GM21447 (cell line): Measurements from ENCODE around the gene C1orf232.

Source experiments
- ATAC-seq: cut with Tn5 transposase; IDR thresholded peaks from one replicate; pipeline ENCODE4 v1.9.1; 2021; ENCODE audit not compliant: unreplicated experiment

The C1orf232 gene

DNA sequence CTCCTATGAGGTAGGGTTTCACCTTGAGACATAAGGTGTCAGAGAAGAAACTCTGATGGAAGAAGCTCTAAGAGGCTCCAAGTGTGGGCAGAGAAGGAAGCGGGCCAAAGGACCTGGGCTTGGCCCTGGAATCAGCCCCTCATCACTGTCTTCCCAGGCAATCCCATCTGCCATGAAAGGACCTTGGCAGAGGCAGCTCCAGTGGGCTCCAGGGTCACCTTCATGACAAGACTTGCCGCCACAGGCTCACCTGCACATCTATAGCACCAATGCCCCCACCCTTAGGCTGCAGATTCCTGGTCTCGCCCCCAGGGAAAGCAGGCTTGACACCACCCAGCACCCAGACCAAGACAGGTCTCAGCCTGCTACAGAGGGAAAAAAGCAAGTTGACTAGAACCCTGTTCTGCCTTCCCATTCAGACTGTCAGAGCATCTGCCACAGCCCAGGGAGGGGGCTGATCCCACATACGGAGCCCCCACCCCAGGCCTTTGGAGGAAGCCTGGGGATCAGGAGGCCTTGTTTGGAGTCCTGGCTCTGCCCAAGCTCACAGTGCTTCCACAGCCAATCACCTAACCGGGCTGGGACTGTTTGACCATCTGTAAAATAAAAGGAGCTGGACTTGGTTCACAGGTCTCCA lies 10.4 kb downstream of the C1orf232 start:
- no peak for ATAC-seq

DNA sequence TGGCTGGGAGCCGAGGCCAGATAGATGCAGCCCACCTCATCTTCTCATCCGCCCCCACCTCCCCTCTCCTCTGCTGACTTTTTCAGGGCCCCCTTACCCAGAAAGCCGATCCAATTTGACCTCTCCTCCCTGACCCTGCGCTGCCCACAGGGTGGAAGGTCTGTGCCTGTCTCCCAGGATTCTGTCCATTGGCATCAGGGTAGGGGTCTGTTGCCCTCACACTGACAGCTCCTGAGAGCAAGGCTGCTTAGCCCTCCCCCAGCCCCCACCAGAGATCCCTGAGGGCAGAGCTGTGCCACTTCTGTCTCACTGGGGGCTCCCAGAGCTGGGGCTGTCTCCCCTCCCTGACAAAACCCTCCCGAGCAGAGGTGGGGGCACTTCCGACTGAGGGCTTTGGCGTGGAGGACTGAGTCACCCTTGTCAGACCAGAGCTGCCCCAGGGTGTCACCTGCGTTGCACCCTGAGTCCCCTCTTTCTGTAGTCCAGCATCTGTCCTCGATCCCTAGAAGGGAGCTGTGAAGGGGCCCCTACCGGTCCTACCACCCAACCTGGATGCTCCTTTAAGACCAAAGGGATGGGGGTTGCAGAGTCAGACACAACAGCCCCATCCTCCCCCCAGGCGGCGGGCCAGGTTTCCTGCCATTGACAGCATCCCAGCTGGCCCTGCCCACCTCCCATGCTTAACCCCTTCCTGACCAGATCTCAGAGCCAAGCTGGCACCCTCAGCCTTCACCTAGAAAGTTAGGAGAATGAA lies 12.3 kb downstream of the C1orf232 start:
- ATAC-seq, result no peak

DNA sequence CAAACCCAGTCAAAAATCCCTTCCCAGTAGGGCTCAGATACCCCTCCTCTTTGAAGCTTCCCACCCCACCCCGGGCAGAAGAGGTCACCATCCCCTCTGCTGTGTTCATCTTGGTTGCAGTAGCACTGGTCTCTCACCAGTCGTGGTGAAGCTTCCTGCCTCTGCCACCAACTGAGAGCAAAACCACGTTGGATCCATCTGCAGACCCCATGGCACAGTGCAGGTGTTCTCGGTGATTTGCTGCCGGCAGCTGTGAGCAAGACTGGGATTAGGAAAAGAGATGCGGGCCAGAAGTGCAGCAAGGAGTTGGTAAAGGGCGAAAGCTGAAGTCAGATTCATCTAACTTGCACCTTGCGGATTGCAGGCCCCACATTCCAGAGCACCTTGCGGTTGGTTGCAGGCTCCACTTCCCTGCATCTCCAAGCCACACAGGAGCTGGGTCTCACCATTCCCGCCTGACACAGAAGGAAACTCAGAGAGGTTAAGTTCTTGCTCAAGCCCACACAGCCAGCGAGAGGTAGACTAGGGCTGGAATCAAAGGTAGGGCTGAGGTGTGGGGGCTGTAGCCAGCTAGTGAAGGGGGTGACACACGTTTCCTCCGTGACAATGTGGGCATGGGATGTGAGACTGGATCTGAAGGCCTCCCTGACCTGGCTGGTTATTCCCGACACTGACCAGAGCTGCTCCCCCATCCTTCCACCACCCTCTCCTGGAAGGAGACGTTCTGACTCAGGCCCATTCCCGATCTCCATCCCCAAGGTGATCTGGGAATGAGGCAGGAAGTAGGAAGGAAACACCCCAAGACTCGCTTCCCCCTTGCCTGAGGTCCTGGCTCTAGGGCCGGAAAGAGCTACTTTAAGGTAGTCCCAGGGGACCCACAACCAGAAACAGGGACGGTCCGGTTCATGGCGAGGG lies 13.1 kb downstream of the C1orf232 start:
- no peak for ATAC-seq

DNA sequence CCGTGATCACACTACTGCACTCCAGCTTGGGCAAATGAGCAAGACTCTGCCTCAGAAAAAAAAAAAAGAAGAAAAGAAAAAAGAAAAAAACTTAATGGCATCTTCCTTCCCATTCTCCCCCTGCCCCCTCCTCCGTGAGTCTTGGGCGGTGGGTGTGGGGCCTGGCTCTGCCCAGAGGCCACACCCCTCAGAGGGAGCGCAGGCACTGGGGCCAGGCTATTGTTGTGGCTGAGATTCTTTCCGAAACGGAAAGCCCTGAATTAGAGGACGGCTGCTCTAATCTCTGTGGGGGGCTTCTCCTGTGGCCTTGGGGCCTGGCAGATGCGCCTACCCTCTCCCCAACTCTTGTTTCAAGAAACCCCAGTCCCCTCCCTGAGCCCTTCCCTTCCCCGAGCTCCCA lies 14.0 kb downstream of the C1orf232 start:
- ATAC-seq, result no peak

DNA sequence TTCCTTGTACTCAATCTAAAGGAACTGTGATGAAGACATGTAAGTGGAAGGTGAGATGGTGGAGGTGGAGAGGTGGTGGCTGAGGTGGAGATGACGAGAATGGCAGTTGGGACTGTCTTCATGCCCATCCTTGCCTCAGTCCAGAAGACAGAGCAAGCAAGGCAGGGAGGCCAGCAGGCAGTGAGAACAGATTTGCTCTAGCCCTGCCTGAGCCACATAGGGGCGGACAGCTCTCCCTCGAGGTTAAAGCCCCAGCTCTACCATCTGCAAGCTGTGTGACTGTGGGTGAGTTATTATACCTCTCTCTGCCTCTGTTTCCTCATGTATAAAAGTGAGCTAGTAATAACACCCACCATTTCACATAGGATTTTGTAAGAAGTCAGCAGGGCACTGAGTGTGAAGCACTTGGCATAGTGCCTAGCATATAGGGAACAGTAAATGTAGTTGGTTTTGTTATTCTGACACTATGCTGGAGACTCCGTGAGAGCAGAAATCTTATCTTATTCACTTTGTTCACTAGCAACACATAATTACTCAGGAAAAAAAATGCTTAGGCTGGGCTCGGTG lies 14.7 kb downstream of the C1orf232 start:
- no peak for ATAC-seq

DNA sequence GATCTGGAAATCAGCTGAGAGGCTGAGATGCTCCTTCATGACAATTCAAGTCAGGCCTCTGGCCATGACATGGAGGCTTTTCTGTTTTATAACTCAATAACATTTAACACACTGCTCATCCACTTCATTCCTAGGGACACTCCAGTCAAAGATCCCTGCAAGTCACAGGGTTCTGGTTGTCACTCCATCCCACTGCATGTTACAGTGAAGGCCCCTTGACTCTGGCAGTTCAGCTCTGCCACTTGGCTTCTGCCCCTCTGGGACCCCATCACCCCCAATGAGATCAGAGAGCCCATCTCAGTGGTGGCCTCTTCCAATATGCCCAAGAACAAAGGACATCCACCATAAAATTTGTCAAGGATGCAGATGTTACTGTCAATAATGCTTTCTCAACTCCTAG lies 19.9 kb downstream of the C1orf232 start:
- ATAC-seq, result no peak

DNA sequence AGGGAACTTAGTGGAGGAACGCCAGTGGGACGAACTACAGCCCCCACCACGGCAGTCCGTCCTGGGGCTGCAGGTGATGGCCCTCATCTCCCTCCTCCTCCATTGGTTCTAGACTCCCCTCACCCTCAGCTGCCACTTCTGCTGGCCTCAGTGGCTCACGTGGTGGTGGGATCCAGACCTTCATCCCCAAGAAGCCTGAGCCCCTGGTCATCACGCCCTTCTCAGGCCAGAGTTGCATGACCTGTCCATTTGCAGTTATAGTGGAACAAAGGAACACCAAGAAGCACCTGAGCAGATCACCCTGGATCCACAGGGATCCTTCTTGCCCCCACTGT lies 22.8 kb downstream of the C1orf232 start:
- no peak for ATAC-seq

DNA sequence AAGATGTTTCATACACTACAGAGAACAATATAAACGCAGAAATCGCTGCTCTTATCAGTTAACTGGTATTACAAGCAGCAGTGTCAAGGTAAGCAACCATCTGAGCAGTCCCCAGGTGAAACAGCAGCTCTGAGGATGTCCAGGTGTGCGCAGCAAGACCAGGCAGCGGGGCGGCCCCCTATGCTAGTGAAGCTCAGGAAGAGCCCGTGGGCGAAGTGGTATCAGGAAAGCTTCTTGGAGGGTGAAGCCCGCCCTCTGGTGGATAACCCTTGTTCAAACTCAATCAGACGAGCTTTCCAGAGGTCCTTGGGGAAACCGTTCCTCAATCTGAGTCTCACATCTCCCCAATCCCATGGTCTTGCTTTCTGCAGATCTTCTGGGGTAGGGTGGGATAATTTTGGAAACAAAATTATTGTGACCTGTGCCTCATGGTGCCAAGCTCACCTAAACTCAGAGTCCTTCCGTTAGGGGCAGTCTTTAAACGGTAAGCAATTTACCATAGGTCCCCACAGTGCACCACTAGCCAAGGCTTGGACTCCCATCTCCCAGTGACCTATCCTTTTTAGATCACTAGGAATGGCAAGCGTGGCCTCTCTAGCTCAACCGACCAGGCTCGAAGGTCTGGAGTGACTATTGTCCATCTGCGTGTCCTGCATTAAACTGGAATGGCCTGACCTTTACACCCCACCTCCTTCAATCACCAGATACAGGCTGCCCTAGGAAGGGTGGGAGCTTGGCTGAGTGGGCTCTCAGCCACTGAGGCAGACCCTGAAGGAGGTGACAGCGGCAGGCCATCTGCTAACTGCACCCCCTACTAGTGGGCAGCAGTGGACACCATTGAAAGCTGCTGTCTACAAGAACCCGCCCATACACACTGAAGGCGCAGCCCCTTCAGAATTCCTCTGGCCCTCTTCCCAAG lies 23.5 kb downstream of the C1orf232 start:
- no peak for ATAC-seq

DNA sequence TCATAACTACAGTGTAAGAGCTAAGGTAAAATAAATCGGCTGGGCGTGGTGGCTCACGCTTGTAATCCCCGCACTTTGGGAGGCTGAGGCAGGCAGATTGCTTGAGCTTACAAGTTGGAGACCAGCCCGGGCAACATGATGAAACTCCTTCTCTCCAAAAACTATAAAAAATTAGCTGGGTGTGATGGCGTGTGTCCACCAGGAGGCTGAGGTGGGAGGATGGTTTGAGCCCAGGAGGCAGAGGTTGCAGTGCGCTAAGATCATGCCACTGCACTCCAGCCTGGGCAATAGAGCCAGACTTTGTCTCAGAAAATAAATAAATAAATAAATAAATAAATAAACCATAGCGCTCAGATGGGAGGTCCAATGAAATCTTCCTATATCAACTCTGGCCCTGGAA lies 26.6 kb downstream of the C1orf232 start:
- no peak for ATAC-seq

DNA sequence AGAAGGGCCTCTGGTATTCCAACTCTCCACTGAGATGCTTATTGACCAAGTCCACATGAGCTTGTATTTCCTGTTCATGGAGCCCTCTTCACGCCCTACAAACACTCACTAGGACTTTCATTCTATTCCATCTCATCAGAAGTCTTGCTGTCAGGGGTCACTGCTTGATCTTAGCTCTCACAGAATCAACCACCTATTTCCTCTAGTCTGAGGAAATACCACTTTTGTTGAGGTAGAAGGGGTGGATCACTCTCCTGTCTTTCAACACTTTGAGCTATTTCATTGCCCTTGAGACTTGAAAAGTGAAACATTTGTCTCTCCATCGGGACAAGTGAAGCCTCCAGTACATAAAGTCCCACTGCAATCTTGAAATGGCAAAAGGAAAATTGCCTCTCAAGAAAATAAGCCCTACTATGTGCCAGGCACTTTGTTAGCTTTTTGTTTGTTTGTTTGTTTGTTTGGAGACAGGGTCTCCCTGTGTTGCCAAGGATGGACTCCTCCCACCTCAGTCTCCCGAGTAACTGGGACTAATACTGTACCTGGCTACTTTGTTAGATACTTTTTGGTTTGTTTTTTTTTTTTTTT lies 29.7 kb downstream of the C1orf232 start:
- ATAC-seq, result no peak

DNA sequence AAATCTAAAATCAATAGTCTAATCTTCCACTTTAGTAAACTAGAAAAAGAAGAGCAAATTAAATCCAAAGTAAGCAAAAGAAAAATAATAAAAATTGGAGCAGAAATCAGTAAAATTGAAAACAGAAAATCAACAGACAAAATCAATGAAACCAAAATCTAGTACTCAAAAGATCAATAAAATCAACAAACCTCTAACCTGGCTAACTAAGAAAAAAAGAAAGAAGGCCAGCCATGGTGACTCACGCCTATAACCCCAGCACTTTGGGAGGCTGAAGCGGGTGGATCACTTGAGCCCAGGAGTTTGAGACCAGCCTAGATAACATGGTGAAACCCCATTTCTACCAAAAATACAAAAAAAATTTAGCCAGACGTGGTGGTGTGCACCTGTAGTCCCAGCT lies 34.3 kb downstream of the C1orf232 start:
- ATAC-seq, result no peak

DNA sequence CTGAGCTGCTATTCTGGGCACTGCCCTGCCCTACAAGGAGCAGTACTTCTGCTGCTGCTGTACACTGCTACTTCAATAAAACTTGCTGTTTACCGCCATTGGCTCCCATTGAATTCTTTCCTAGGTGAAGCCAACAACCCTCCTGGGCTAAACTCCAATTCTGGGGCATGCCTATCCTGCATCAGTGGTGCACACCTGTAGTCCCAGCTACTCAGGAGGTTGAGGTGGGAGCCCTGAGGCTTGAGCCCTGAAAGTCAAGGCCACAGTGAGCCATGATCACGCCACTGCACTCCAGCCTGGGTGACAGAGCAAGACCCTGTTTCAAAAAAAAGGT lies 36.0 kb downstream of the C1orf232 start:
- no peak for ATAC-seq

DNA sequence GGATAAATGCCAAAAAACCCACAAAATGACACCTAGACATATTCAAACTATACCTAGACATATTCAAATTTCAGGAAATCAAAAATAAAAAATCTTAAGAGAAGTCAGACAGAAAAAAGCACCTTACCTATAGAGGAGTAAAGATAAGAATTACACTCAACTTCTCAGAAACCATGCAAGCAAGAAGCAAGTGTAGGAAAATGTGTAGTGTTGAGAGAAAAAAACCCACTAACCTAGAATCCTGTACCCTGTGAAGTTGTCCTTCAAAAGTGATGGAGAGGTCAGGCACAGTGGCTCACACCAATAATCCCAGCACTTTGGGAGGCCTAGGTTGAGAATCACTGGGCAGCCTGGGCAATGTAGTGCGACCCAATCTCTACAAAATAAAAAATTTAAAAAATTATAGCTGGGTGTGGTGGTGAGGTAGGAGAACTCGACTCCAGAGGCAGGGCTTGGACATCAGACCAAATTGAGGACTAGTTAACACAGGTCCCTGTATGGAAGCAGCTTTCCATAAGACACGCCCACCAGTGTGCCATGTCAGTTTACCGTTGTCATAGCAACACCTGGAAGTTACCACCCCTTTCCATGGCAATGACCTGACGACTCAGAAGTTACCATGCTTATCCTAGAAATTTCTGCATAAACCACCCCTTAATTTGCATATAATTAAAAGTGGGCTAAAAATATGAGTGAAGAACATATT lies 36.5 kb downstream of the C1orf232 start:
- no peak for ATAC-seq

DNA sequence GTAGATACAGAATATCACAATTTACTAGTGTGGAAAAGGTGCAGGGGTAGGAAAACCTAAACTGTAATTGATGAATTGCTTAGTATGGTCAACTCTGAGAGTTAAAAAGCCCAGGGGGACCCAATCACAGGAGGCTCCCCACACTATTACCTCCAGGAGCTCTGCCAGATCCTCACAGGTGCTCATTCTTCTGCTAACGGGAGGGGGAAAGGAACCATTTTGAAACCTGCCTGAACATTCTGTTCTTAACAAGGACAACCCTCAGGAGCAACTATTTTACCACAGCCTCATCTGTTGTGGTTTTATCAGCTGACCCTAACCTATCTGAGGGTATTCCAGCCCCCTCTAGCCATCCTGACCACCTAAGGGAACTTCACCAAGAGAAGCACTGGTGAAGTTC lies 38.1 kb downstream of the C1orf232 start:
- ATAC-seq, result no peak

DNA sequence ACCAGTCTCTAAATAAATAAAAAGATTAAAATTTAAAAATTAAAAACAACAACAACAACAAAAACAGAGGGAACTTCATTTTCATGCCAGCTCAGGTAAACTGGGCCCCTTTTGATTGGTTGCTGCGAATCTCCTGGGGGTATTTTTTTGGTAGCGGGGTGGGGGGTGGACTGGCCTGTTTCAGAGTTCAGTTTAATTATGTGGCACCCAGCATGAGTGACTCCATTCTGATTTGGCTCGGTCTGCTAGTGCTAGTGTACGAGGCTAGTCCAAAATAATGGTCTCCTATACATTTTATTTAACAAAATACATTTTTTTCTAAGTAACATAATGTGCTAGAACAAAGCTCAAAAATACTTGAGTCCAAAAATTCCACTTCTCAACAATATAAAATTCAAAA lies 39.0 kb downstream of the C1orf232 start:
- no peak for ATAC-seq

DNA sequence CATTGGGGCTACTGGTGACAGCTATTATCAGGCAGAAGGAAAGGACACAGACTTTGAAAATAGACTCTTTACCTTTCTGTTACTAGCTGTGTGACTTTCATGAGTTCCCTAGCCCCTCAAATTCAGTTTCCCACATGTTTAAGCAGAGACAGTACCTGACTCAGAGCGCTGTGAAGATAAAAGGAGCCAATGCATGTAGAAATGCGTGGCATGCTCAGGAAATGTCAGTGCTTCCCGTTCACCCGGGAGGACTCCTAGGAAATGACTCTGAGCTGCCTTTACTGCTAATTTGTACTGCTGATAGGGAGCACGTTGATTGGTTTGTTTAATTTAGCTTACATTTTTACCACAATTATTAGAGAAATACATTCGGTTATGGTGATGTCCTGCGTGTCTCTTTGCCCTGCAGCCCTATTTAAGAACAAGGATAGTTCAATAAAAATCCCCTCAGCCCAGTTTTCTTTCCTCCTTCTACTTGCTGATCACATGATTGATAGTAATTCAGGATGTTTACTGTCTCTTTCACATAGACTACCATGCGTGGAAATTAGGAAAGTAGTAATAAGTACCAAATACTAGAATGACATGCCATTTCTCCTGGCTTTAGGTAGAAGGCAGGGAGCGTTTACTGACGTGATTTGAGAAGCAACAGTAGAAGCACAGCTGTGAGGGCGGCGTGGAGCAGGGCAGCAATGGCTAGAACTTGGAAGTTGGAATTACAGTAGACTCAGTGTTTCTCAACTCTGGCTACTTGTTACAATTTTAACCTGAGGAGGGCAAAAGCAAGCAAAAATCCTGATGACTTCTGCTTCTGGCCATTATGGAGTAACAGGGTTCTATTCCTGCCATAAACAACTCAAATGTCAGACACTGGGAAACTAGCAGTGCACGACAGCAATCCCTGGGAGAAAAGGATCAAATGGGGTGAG lies 41.3 kb downstream of the C1orf232 start:
- ATAC-seq, result no peak

DNA sequence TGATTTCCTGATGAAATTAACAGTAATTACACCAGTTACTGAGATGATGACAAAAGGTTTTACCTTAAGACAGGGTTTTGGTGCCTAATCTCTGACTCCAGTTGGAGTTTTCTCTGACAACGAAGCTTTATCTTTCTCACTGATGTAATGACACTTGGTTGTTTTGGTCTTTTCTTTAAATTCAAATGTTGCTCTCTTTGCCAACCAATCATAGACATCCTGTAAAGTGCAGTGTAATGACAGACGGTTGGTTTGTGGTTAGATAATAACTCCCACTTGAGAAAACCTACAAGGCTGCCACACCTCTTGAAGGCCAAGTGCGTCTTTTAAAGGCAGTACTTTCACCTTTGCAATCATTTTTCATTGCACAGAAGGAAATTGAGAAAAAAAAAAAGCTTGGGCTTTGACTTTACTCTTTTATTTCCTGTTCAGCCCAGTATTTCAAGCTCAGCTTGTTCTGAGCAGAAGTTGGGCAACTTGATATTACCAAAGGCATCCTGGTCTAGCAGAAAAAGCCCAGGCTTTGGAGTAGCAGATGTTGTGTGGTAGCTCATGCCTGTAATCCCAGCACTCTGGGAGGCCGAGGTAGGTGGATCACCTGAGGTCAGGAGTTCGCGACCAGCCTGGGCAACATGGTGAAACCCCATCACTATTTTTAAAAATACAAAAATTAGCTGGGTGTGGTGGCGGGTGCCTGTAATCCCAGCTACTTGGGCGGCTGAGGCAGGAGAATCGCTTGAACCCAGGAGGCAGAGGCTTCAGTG lies 42.3 kb downstream of the C1orf232 start:
- ATAC-seq, result no peak

DNA sequence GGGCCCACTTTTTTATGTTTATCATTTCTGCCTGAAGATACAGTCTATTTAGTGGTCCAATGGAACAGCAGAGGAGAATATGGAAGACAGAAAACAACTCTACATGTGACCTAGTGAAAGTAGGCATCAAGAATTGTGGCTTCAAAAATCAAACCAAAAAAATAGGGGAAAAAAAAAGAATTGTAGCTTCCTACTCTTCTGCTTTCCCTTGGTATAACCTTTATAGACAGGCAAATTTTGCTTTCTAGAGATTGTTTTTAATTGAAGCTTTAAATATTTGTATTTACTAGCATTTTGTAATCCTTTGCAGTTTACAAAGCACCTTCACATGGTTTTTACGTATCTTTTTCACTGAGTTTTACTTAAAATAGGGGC lies 42.8 kb downstream of the C1orf232 start:
- ATAC-seq, result no peak
